Lower leg skin (tissue), 3 donors: ENCODE data around the gene P2RY4.

Source experiments
- POLR2A ChIP-seq, 2 donors: fragments of 450-650 bp; IDR thresholded peaks; one replicate each; pipeline ENCODE4 v1.6.1; 2016 to 2017; ENCODE audit warnings: antibody characterized with exemption in 2 of 2, mild to moderate bottlenecking in 1 of 2, moderate library complexity in 1 of 2
- TF ChIP-seq, protein P1 (sequence below), 3 donors: fragments of 450-650 bp; IDR thresholded peaks; one replicate each; pipeline ENCODE4 v1.5.1; 2016; ENCODE audit warnings: antibody characterized with exemption in 3 of 3, mild to moderate bottlenecking in 3 of 3, moderate library complexity in 2 of 3

- TF ChIP-seq, protein P1, sequence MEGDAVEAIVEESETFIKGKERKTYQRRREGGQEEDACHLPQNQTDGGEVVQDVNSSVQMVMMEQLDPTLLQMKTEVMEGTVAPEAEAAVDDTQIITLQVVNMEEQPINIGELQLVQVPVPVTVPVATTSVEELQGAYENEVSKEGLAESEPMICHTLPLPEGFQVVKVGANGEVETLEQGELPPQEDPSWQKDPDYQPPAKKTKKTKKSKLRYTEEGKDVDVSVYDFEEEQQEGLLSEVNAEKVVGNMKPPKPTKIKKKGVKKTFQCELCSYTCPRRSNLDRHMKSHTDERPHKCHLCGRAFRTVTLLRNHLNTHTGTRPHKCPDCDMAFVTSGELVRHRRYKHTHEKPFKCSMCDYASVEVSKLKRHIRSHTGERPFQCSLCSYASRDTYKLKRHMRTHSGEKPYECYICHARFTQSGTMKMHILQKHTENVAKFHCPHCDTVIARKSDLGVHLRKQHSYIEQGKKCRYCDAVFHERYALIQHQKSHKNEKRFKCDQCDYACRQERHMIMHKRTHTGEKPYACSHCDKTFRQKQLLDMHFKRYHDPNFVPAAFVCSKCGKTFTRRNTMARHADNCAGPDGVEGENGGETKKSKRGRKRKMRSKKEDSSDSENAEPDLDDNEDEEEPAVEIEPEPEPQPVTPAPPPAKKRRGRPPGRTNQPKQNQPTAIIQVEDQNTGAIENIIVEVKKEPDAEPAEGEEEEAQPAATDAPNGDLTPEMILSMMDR (IDR thresholded peaks at IDR 0.05), result no peak
- no peak for TF ChIP-seq POLR2A (IDR thresholded peaks at IDR 0.05)
Observed at GRCh38 chrX:70244881-70245280, 15.1 kb downstream of the P2RY4 start.
